Suprapubic skin (tissue), 4 donors: ENCODE results near the gene RAPGEF2.

Source experiments
- CTCF ChIP-seq, 2 donors: fragments of 200-600 bp in 1 of 2; fragments of 450-650 bp in 1 of 2; sonication (generic) in 1 of 2; IDR thresholded peaks; one replicate each; pipeline ENCODE4 v1.5.1; 2016 to 2019; ENCODE audit warnings: antibody characterized with exemption in 2 of 2, mild to moderate bottlenecking in 1 of 2, moderate library complexity in 1 of 2
- EP300 ChIP-seq: sonication (generic); formaldehyde crosslinking; IDR thresholded peaks from one replicate; pipeline ENCODE4 v1.6.1; 2017; ENCODE audit warnings: antibody characterized with exemption
- POLR2A ChIP-seq, 2 donors: fragments of 450-650 bp; IDR thresholded peaks; one replicate each; pipeline ENCODE4 v1.6.1; 2017; ENCODE audit warnings: antibody characterized with exemption in 2 of 2, mild to moderate bottlenecking in 2 of 2, moderate library complexity in 2 of 2
- POLR2AphosphoS5 ChIP-seq, 3 donors: sonication (generic); formaldehyde crosslinking; IDR thresholded peaks; one replicate each; pipeline ENCODE4 v1.6.1; 2017; ENCODE audit warnings: antibody characterized with exemption in 3 of 3

GRCh38 chr4:159163521-159163920 is 60.6 kb downstream of the RAPGEF2 start:
- TF ChIP-seq CTCF (IDR thresholded peaks at IDR 0.05) (no peak), POLR2AphosphoS5 (IDR thresholded peaks at IDR 0.05) (no peak), POLR2A (IDR thresholded peaks at IDR 0.05) (no peak), EP300 (no peak)
